ENCODE measurements around the gene POLR1G.

The POLR1G gene

DNA sequence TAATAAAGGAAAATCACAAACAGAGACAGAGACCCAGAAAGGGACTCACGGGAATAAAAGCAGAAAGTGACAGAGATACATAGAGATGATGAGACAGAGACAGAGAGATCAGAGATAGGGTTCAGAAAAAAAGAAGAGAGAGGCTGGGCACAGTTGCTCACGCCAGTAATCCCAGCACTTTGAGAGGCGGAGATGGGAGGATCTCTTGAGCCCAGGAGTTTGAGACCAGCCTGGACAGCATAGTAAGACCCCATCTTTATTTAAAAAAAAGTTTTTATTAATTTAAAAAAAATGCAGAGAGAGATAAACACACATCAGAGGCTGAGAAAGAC lies 41.9 kb downstream of the POLR1G start:
- no peak for DNase-seq

- DNase-seq, result no peak
Measured at GRCh38 chr19:45448887-45449299, 42.4 kb downstream of the POLR1G start.

DNA sequence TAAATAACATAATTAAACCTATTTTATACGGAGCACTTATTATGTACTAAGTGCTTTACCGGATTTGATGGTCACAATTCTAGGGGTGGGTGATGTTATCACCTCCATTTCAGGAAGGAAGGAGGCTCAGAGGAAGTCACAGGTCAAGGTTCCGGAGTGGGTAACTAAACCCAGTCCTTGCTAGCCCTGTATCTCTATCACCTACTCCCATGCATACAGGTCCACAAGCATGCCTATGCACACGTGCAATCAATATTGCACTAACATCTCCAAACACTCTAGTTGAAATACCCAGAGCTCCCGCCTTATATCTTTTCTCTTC lies 43.5 kb downstream of the POLR1G start:
- no peak for DNase-seq

GRCh38 chr19:45451131-45451849 lies 44.8 kb downstream of the POLR1G start:
- DNase-seq, result no peak

DNA sequence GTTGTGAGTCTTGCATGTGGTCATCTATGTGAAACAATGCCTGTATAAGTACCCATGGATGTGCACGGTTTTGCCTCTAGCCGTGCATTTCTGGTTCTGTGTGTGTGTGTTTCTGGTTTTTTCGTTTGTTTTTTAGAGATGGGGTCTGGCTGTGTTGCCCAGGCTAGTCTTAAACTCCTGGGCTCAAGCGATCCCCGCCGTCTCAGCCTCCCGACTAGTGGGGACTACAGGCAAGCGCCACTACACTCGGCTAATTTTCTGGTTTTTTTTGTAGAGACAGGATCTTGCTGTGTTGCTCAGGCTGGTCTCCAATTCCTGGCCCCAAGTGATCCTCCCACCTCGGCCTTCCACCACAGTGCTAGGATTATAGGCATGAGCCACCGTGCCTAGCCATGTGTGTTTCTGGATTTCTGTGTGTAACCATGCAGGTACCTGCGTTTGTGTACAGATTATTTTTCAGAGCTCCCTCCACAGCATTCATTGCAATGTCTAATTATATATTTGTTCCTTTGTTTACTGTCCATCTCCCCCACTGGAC lies 45.5 kb downstream of the POLR1G start:
- no peak for DNase-seq

DNA sequence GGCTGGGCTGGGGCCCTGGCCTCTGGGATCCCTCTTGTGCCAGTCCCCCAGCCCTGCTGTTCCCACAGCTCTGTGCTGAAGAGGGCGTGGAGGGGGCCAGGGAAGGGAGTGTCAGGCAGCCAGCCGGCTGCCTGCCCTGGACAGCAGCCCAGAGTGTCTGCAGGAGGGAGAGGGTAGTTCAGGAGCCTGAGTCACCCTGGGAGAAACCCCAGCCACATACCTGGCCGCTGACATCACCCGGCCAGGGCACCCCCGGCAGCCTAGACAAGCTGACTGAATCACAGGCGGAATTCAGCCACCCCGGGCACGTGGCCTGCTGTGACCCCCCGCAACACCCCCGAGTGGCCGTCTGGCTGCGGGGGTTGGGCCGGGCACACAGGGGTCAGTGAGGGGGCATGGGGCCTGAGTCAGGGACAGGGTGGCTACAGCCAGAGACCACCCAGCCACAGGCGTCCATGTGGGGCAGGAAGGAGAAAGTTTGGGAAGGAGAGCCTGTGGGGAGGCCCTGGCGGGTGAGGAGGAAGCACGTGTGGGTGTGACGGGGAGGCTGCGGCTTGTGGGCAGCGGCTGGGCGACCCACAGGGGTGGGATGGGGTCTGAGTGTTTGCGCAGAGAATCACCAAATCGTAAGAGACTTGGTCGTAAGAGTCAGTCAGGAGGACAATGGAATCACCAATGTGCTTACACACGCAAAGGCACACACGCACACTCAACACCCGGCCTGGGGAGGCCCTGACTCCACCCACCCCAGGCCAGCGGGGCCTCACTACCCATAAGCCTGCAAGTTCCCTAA lies 49.5 kb downstream of the POLR1G start:
- no peak for DNase-seq

GRCh38 chr19:45456500-45456815 lies 50.0 kb downstream of the POLR1G start:
- DNase-seq, result no peak

DNA sequence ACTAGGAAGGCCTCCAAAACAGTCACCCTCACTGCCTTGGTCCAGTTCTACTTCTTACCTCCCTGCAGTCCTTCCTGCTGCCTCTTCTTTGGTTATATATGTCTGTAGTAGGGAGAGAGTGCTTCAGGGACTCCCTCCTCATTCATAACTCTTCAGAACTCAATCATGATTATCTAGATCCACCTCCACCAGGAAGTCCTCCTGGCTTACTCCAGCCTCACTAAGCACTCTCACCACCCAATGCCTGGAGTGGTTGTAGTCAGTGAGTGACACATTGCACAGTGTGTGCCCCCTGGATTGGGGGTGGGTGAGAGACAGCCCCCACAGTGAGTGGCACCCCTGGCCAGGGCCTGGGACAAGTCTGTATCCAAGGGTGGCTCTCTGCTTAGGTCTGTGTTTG lies 51.3 kb downstream of the POLR1G start:
- DNase-seq, result no peak
